Hepatic stellate cell (primary cell): ENCODE measurements around the gene MRPL44.
"Not testable (repeated sequence)": the region's sequence is repeated elsewhere in the genome, so short reads cannot be mapped to it uniquely, and the experiment has no call there.

Experiments used
- DNase-seq: peaks from one replicate; pipeline ENCODE4 v3.0.0; 2011; ENCODE audit warnings: low spot score

MRPL44 gene

DNA sequence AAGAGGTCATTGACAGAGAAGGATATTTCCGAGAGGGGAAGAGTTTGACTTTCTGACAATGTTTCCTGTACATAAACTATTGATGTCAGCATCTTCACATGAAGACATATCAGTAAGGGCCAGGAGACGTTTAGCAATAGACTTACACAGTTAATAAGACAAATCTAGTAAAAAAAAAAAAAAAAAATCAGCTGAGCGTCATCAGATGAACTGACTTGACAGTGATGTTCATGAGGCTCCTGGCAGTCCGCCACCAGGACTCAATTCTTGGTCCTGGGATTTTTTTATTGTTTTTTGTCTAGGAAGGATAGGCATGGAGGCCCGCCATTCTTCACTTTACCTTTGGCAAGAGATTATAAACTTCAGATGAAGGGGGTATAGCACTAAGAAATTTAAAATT, 14.5 kb downstream of the MRPL44 start:
- DNase-seq: no peak

DNA sequence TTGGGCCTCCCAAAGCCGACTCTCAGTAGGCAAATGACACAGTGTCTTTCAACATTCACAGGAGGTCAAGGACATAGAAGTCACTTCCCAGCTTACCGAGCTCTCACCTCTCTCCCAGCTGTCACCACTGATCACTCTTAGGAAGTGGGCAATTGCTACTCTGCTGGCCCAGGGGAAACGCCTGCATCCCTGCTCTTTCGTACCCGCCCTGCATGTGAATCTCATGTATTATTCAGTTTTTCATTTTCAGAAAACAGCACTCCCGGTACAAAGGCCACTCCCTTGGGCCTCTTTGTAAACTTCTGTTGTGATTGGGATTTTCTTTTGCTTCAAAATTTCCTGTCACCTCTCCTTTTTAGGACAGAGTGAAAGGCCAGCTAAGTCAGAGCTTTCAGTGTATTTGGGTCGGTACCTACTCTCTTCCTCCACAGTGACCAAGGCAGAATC, 15.4 kb downstream of the MRPL44 start:
- DNase-seq: no peak

DNA sequence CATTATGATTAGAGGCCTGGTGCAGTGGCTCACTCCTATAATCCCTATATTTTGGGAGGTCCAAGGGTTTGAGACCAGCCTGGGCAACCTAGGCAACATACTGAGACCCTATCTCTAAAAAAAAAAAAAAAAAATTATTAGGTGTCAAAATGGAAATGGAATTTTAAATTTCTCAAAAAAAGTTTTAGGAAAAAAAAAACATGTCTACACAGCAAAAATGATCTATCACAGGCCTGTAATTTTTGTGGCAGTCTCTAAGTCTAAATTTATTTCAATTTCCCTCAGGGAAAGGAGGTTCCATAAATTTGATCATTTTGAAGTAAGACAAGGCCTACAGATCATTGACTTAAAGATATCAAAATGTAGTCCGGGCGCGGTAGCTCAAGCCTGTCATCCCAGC, 16.3 kb downstream of the MRPL44 start:
- no peak for DNase-seq

DNA sequence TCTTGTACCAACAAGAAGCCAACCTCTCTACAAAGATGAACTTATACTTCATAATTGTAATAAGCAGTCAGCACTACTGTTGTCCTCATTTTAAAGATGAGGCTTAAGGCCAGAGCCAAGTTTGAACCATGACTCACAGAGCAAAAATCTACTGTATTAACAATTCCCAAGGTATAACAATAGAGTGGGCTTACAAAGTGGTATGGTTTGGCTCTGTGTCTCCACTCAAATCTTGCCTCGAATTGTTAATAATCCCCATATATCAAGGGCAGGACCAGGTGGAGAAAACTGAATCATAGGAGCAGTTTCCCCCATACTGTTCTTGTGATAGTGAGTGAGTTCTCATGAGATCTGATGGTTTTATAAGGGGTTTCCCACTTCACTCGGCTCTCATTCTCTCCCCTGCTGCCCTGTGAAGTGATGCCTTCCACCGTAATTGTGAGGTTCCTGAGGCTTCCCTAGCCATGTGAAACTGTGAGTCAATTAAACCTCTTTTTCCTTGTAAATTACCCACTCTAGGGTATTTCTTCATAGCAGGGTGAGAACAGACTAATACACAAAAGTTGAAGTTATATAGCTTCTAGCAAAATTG, 19.5 kb downstream of the MRPL44 start:
- DNase-seq: no peak

DNA sequence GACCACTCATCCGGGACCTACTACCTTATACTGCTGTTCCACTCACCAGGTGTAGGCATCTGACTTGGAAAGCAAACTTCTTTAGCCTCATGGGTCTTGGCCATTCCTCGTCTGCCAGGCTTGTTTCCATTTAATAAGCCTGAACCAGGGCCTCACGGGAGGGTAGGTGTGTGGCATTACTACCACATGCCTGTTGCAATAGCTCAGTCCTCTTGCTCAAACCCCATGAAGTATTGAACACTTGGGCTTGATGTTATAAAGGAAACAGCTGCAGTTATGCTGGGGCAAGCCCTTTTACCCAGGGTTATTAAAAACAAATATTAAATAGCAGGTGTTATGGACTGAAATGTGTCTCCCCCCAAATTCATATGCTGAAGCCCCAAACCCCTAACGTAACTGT, 21.2 kb downstream of the MRPL44 start:
- no peak for DNase-seq

DNA sequence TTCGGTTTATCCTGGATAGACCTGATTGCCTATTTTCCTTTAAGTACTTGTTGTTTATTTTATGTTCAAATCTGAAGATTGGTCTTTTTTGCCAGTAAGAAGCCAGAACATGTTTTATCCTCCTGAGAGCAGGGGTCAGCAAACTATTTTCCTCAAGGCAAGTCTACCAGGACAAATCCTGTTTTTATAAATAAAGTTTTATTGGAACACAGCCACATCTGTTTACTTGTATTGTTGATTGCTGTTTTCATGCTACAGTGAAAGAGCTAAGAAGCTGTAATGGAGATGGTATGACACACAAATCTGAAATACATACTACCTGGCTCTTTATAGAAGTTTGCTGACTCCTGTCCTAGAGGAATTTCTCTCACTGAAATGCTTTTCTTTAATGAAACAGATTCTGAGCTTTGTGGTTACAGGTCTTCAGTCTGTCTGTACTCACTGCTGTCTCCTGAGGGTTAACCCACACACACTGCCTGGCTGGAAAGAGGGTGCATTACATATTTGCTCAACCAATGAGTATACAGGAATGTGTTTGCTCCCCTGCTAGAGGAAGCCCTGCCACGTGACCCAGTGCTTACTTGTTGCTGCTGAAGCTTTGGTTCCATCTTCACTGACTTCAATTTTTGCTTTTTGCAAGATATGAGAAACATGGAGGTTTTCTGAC, 22.6 kb downstream of the MRPL44 start:
- DNase-seq: no peak

DNA sequence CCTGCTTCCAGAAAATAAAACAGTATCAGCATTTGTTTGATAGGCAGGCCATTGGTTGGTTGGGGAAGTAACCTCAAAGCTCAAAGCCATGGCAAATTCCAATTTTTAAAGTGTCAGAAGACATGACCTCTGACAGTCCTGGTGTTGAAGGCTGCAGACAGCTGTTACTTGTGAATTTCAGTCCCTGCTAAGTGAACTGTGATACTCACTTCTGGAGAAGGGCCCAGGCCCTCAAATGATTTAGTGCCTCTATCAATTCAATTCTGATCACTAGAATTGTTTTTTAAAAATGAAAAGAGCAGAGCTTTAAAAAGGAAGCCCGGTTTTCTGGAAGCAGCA, 23.1 kb downstream of the MRPL44 start:
- DNase-seq: no peak

DNA sequence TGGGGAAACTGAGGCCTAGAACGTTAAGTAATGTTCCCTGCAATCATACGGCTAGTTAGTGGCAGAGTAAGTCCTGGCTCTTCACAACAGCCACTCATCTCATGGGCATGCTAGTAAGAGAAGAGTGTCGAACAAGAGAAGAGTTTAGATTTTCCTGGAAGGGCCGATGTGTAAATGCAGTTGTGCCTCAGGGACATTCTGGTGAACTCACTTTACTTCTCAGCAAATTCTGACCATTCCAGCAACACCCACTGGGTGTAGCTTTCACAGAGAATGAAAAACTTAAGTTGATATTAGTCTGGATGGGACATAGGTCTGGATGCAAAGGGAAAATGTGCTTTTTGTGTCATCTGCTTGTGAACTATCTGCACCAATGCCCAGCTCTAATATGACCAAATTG, 23.5 kb downstream of the MRPL44 start:
- no peak for DNase-seq

DNA sequence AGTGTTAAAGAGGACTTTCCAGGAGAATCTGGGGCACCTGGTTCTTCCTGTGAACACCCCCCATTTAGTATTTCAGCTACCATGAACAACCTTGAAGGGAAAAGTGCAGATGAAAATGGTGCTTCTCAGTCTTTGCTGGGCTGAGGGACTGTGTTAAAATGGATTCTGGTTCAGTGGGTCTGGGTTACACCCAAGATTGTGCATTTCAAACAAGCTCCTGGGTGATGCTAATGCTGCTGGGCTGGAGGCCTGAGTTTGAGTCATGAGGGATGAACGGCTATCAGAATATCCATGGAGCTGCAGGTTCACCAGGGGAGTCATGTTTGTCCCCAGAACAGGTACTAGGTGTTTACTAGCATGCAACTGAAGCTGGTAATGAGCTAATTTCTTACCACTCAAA, 24.0 kb downstream of the MRPL44 start:
- DNase-seq: no peak

DNA sequence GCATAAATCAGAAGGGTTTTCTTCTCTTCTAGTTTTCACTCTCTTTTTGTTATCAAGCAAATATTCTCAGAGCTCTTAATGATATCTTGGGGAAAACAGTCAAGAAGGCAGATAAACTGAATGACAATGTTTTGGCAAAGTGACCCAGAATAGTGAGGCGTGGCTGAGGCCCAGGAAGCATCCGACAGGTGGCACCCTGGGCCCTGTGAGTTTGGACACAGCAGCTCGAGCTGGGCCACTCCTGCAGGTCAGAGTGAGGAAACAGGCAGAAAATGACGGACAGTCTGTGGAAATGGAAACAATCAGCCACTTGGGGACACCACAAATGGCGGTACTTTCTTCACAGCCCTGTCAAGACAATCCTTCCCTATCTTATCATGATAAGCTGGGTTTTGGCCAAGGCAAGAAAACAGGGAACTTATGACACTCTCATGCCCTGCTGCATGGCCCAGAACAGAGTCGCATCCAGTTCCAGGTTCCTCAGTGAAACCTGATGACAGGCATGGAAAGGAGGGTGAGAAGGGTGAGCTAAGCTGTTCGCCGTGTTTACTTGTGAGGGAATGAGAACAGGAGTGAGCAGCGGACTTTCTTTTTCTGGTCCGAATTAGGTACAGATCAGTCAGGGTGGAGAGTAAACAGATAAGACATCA, 32.1 kb downstream of the MRPL44 start:
- DNase-seq: no peak

DNA sequence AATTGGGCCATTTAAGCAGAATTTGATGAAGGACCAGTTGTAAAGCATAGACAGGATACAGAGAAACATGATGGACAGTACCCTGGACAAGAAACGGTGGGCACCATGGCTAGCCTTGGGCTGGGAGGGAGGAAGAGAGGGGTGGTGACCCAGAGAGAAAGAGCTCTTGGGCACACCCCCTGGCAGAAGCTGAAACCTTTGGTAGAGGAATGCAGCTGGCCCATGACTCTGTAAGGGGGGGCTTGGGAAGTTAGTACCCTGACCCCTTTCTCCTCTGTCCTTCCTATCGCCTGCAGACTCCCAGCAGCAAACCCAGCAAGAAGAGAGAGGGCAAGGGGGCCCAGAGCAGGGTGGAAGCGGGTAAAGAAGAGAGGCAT, 32.6 kb downstream of the MRPL44 start:
- DNase-seq: no peak

DNA sequence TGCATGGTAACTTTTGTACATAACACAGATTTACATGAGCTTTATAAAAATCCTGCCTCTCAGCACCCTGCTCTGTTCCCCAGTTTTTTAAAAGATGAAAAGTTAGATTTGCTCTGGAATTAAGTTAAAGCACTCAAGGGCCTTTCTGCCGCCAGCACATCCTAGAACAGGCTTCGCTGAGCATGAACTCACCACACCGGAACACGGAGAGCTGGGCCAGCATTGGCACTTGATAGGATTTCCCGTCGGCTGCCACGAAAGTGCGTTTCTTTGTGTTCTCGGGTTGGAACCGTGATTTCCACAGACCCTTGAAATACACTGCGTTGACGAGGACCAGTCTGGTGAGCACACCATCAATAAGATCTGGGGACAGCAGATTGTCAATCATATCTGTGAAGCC, 34.3 kb downstream of the MRPL44 start:
- no peak for DNase-seq

DNA sequence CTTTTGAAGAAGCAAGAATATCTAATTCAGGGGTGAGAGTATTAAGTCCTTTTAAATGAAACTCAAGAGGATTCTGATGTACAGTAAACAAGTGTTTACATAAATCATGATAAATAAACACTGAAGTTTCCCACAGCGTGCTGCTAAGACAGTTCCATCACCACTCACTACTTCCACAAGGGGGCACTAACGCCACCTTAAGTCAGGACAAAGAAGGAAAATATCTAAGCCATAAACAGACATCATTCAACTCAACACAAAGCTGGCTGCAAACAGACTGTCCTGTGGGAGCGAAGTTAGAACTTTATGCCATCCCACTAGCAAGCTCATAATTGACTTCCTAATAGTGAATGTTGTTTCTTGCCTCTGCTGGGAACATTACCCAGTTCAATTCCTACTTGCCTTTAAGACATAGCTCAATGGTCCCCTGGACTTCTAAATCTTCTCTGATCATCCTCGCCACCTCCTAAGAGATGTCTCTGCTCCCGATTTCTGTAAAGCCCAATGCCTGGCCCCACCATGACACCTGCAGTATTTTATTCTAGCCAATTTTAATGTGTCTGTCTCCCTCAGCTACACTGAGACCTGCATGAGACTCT, 36.5 kb downstream of the MRPL44 start:
- DNase-seq: peak; percentile 71

DNA sequence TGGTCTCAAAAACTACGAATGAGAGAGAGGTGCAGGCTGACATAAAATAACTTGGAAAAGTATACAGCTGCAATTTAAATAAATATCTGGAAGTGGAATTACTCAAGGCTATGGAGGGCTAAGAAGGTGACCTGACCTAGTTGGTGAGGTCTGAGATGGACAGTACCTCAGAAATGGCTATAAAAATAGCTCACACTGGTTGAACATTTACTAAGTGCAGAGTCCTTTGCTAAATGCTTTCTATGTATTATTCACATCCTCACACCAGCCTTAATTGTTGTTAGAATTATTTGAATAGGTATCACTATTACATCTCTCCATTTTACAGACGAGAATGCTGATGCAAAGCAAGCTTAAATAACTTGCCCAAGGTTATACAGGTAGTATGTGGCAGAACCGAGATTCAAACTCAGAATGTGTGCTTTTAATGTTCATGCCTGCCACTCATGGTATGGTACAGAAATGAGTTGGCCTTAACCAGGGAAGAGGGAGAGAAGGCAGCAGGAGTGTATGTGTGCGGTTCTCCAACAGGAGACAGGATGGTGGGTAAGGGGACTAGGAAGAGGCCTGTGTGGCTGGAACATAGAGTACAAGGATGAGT, 37.4 kb downstream of the MRPL44 start:
- DNase-seq: no peak

DNA sequence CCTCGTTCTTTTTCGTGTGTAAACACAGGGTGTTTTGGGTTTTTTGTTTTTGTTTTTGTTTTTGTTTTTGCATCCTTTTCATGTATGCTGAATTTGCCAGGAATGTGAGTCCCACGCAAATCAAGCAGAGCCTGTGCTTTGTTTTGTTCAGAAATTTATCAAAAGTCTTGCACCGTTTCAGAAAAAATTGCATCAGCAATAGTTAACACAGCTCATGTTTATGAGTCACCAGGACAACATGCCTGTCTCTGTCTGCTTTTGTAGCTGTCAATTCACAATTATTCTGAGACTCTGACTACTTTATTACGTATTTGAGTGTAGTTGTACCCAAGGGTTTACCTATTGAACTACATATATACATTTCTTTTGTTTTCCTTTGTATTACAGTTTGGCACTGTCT, 38.3 kb downstream of the MRPL44 start:
- peak; percentile 43 for DNase-seq

DNA sequence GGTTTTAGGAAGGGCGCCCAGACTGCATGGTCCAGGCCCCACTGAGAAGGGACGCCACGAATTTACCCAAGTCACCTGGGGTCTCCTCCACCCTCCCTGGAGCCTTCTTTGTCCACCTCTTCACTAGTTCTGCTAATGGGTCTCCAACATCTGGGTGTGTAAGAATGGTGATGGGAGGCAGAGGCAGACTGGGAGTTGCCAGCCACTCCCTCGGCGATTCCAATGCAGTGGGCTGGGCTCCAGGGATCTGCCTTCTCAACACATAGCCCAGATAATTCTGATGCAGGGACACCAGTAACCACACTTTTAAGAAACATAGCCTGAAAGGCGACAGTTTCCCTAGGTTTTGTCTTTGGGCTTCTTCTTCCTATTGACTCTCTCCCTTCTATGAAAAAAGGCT, 39.1 kb downstream of the MRPL44 start:
- DNase-seq: no peak

DNA sequence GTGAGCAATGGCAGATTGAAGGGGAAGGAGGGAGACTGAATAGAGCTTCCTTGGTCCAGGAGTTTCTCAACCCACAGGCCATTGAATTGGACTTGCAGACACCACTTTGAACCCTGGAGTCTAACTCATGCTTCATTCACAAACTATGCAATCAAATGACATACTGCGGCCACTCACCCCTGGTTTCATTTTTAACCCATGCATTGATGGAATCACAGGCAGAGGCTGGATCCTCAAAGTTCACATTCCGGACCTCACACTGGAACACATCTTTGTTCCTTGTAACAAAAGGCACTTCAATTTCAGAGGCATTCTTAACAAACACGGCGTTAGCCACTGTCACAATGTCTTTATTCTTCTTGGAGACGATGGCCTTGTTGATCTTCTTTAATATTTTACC, 40.7 kb downstream of the MRPL44 start:
- DNase-seq: peak; percentile 26

DNA sequence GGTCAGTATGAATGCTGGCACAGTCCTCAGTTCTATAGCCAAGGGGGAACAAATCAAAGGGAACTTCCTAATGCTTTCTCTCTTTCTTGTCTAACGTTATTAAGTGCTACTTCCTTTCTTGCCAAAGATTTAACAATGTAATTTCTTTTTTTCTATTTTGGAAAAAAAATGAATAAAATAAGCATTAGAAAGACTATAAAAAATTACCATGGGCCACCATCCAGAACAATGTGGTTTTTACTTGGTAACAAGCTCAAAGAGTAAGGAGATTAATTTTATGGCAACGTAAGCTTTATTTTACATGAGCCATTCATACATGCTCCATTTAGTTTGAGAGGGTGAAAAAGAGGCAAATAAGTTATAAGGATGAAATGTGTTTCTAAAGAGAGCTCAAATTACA, 41.7 kb downstream of the MRPL44 start:
- DNase-seq: no peak

DNA sequence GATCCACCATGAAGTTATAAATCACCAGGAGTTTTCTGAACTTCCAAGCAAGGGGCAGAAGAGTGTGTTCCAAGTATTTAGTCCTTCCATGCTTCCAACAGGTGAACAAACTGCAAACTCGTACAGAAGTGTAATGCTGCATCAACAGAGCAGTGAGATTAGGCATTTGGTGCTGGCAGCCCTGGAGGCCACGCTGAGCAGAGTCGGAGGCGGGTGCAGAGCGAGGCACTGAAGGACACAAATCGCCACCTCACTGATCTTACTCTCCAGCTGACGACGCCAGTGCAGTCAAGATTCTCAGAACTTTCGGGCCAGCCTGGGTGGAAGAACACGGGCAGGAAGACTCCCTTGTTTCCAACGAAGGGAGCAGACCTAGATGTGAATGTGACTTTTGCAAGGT, 42.6 kb downstream of the MRPL44 start:
- no peak for DNase-seq

DNA sequence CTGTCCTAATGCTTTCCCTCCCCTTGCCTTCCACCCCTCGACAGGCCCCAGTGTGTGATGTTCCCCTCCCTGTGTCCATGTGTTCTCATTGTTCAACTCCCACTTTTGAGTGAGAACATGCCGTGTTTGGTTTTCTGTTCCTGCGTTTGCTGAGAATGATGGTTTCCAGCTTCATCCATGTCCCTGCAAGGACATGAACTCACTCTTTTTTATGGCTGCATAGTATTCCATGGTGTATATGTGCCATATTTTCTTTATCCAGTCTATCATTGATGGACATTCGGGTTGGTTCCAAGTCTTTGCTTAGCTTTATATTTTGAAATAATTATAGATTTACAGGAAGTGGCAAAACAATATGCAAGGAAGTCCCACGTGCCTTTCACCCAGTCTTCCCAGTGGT, 43.4 kb downstream of the MRPL44 start:
- DNase-seq: not testable (repeated sequence)

DNA sequence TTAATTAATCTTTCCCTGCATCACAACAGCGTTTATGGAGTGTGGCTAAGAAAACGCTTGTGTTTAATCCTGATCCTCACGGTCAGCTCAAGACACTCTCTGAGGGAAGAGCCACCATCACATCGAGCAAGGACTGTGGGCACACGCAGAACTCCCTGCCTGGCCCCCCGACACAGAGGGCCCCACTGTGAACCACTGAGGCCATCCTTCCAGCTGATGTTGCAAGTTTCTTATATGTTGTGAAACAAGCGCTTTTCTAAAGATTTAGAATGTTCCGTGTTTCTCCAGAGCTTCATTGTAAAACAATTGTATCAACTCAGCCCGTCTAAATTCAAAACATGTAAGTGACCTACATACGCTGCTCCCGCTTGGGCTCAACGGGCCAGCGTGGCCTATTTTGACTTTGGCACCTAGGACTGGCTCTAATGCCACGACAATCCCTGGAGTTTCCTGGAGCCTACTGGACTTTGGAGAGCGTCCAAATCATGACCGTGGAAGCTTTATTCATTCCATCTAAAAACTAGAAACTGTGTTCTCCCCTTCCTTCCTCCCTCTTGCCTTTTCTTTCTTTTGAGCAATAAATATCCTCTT, 46.9 kb downstream of the MRPL44 start:
- no peak for DNase-seq

DNA sequence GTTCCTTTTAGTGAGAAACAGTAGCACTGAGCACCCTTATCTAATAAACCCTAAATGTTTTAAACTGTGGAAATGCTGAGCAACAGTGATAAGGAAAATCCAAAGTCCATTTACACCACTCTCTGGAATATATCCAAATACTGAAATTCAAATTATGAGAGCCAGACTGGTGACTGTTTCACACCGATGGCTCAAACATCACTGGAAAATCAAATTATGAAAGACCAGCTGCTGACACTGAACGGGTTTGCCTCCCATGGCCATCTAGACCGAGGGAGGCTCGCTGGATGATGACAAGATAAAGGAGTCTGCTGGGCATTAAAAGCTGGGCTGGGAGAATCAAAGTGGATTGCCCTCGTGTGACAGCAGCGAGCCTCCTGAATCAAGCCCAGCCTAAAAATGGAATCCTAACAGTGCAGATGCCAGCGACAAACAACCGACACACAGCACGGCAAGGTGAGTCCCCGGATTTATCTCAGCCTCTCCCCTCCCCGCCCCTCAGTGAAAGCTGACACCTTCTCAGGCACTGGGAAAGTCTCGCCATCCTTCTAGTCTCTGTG, 51.5 kb downstream of the MRPL44 start:
- no peak for DNase-seq
